ENCODE measurements around the gene QPRT.

DNA sequence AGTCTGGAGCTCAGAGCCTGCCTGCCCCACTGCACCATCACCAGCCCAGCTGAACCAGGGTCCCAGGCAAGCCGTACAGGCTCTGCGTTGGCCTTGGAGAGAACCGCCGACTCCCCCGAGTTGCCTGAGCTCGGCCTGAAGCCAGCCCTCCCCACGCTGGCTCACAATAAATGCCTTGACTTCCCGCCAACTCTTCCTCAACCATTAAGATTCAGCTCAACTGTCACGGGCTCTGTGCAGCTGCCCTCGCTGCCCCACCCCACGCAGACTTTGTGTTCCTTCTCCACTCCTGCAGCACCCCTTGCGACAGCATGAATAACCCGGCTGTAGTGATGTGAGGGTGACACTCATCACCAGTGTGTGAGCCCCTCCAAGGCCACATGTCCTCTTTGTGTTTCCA is 4.8 kb upstream of the QPRT start:
- TF ChIP-seq, protein P1, sequence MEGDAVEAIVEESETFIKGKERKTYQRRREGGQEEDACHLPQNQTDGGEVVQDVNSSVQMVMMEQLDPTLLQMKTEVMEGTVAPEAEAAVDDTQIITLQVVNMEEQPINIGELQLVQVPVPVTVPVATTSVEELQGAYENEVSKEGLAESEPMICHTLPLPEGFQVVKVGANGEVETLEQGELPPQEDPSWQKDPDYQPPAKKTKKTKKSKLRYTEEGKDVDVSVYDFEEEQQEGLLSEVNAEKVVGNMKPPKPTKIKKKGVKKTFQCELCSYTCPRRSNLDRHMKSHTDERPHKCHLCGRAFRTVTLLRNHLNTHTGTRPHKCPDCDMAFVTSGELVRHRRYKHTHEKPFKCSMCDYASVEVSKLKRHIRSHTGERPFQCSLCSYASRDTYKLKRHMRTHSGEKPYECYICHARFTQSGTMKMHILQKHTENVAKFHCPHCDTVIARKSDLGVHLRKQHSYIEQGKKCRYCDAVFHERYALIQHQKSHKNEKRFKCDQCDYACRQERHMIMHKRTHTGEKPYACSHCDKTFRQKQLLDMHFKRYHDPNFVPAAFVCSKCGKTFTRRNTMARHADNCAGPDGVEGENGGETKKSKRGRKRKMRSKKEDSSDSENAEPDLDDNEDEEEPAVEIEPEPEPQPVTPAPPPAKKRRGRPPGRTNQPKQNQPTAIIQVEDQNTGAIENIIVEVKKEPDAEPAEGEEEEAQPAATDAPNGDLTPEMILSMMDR (conservative IDR thresholded peaks at IDR 0.05 in 1 of 2, IDR thresholded peaks at IDR 0.05 in 1 of 2; ENCODE audit: extremely low read depth in 1 of 2, insufficient read depth in 1 of 2, low read depth in 1 of 2, low read length in 2 of 2) = no peak
- TF ChIP-seq EZH2 (IDR thresholded peaks at IDR 0.05; ENCODE audit: borderline replicate concordance, low read length) = no peak

Data from mammary epithelial cell (primary cell).